Endothelial cell of umbilical vein (primary cell): ENCODE measurements around the gene WDR7. TPM values are rescaled to one million over a fixed set of nuclear protein-coding genes. Genes with fewer than 3 reads are reported as not detected.

ENCODE experiments used
- BruUV-seq: library from RNA; stranded (reverse); fragments of 400-500 nt; replicated peaks from 2 replicates; lab custom pipeline; 2021; lab: Mats Ljungman, UMichigan
- CTCF ChIA-PET: fragments of 300-600, 350-600 bp; sonication (Branson Sonifier 250); formaldehyde crosslinking; loops from one replicate; lab custom pipeline; 2021; ENCODE audit warnings: antibody characterized with exemption, inconsistent platforms; lab: Charles Lee
- POLR2A ChIA-PET: fragments of 300-600, 350-600 bp; sonication (Branson Sonifier 250); formaldehyde crosslinking; loops from one replicate; lab custom pipeline; 2021; ENCODE audit warnings: antibody characterized with exemption, inconsistent platforms; lab: Charles Lee
- DNase-seq: peaks from one replicate; pipeline ENCODE4 v3.0.0-alpha.2; 2011; ENCODE audit warnings: low read depth, low spot score
- FAIRE-seq: peaks from 2 replicates; lab custom pipeline; 2011; peaks lifted over from hg19 to GRCh38; lab: Jason Lieb, UNC
- H2AFZ ChIP-seq: 2 replicates; pipeline ENCODE4 v1.6.0; 2012; ENCODE audit warnings: low read depth, low read length, control low read depth, inconsistent platforms
- H3K27ac ChIP-seq: 2 replicates; pipeline ENCODE4 v1.5.1; 2011; ENCODE audit warnings: low read depth, mild to moderate bottlenecking, control low read depth, low read length, moderate library complexity; ENCODE audit not compliant: insufficient read depth
- H3K27me3 ChIP-seq, 2 experiments: 2 replicates each; pipeline versions ENCODE4 v1.6.0 to v1.6.1; 2011; ENCODE audit warnings: low read length in 2 of 2, mixed read lengths in 1 of 2; ENCODE audit not compliant: control insufficient read depth in 2 of 2, insufficient read depth in 2 of 2
- H3K36me3 ChIP-seq, 2 experiments: 2 replicates in 1 of 2; 3 replicates in 1 of 2; pipeline ENCODE4 v1.5.1; 2011; ENCODE audit warnings: low read length in 2 of 2, mild to moderate bottlenecking in 1 of 2, moderate library complexity in 1 of 2; ENCODE audit not compliant: control insufficient read depth in 2 of 2, insufficient read depth in 2 of 2; ENCODE audit errors: extremely low read depth in 1 of 2
- H3K4me1 ChIP-seq: 3 replicates; pipeline ENCODE4 v1.5.1; 2011; ENCODE audit warnings: mild to moderate bottlenecking, low read length; ENCODE audit not compliant: control insufficient read depth, insufficient read depth; ENCODE audit errors: extremely low read depth
- H3K4me2 ChIP-seq: 2 replicates; pipeline ENCODE4 v1.6.1; 2011; ENCODE audit warnings: low read length, control low read depth, mixed read lengths; ENCODE audit not compliant: insufficient read depth
- H3K4me3 ChIP-seq, 3 experiments: fragments of 200-600 bp in 1 of 3; sonication (generic), shearing (Covaris generic) in 1 of 3; replicated peaks in 1 of 3; 2 replicates each; pipeline ENCODE4 v1.5.1; 2011 to 2016; ENCODE audit warnings: control low read depth in 3 of 3, low read length in 3 of 3, mild to moderate bottlenecking in 2 of 3, inconsistent platforms in 1 of 3, low read depth in 1 of 3, moderate library complexity in 1 of 3; ENCODE audit not compliant: insufficient read depth in 1 of 3
- H3K79me2 ChIP-seq: 2 replicates; pipeline ENCODE4 v1.6.0; 2012; ENCODE audit warnings: low read length, inconsistent platforms; ENCODE audit not compliant: control insufficient read depth, insufficient read depth
- H3K9ac ChIP-seq: replicated peaks from 2 replicates; pipeline ENCODE3; 2011; ENCODE audit warnings: low read length, control low read depth; ENCODE audit not compliant: insufficient read depth; ENCODE audit errors: extremely low read depth
- H3K9me1 ChIP-seq: replicated peaks from 3 replicates; pipeline ENCODE4 v1.6.0; 2011; ENCODE audit warnings: mild to moderate bottlenecking, low read length; ENCODE audit not compliant: control insufficient read depth, insufficient read depth; ENCODE audit errors: extremely low read depth
- H3K9me3 ChIP-seq: replicated peaks from 2 replicates; pipeline ENCODE4 v1.5.1; 2012; ENCODE audit warnings: low read length, inconsistent platforms; ENCODE audit not compliant: control insufficient read depth, insufficient read depth
- H4K20me1 ChIP-seq: replicated peaks from 2 replicates; pipeline ENCODE3; 2011; ENCODE audit warnings: mild to moderate bottlenecking, low read length; ENCODE audit not compliant: control insufficient read depth, insufficient read depth; ENCODE audit errors: extremely low read depth
- FOS ChIP-seq: IDR thresholded peaks from 2 replicates; pipeline ENCODE4 v1.6.1; 2011; ENCODE audit warnings: mild to moderate bottlenecking, low read length, moderate library complexity, borderline replicate concordance; ENCODE audit not compliant: insufficient read depth
- MAX ChIP-seq: IDR thresholded peaks from 2 replicates; pipeline ENCODE4 v1.6.1; 2011; ENCODE audit not compliant: insufficient read depth, insufficient read length
- MYC ChIP-seq: IDR thresholded peaks from one replicate; pipeline ENCODE4 v1.6.1; 2011; ENCODE audit warnings: mild to moderate bottlenecking, low read depth, low read length
- POLR2A ChIP-seq: IDR thresholded peaks from 2 replicates; pipeline ENCODE4 v1.6.1; 2012; ENCODE audit warnings: low read depth, mild to moderate bottlenecking, control low read depth, low read length
- dilution Hi-C: fragments of 300-500 bp; cut with MboI; formaldehyde crosslinking; loops from one replicate; pipeline ENCODE4 v1.15.0; 2019; ENCODE audit warnings: low sequenced_read_pairs; ENCODE audit not compliant: extremely low pct_ligation_motif_present
- intact Hi-C: fragments of 100-400 bp; cut with micrococcal nuclease; formaldehyde crosslinking; loops from one replicate; pipeline ENCODE4 v1.10.0; 2022
- polyA plus RNA-seq, 4 experiments: library from polyadenylated mRNA; depleted of rRNA in 3 of 4; stranded (reverse) in 3 of 4; unstranded in 1 of 4; fragments of >200 nt; gene quantifications; 2 replicates each; pipeline versions ENCODE4 v1.2.1 to v1.2.3, GENCODE V29; 2011 to 2012; ENCODE audit warnings: missing spikeins in 1 of 4
- small RNA-seq: library from RNA; depleted of rRNA; stranded (forward); fragments of <200 nt; gene quantifications from one replicate; pipeline ENCODE3, GENCODE V24; 2012; ENCODE audit warnings: low replicate concordance, low read depth; ENCODE audit not compliant: insufficient read depth, insufficient read length
- total RNA-seq: library from RNA; stranded (reverse); gene quantifications from 2 replicates; pipeline ENCODE4 v1.2.3, GENCODE V29; 2021

Gene WDR7
- total and polyA plus RNA-seq, 2 donors (not counting 3 experiments of a cell fraction or from before 2014, with no cell fraction given): 5.9 to 19.0 TPM

- ChIA-PET CTCF (no interaction called here), POLR2A (no interaction called here)
- Histone ChIP-seq H3K36me3 (no peaks in the 10 kb centered on the region), H3K79me2 (no peaks in the 10 kb centered on the region), H3K4me3 (no peak overlapping the region), H3K4me1 (peaks cover 2% of the 10 kb centered on the region), H3K27me3 (no peaks in the 10 kb centered on the region), H3K9me3 (no peaks in the 10 kb centered on the region), H3K9ac (no peak overlapping the region), H4K20me1 (no peaks in the 10 kb centered on the region), H2AFZ (no peak overlapping the region), H3K27ac (no peak overlapping the region), H3K9me1 (no peaks in the 10 kb centered on the region), H3K4me2 (no peak overlapping the region)
- BruUV-seq: no TSS peak
- intact Hi-C loops: no loop called here
- TF ChIP-seq FOS (no peak), MAX (no peak), MYC (no peak), POLR2A (no peak)
- dilution Hi-C loops: no loop called here
- DNase-seq (no peak), FAIRE-seq (no peak)
Observed at GRCh38 chr18:57086163-57086562, 435.0 kb downstream of the WDR7 start.

Small RNA genes within 50 kb of the gene (small RNA-seq; reads per million reads assigned to genes)
- gene RF00012: not detected
- not detected for gene RF00019

Other genes with a start within 250 kb of the WDR7 start
- gene TXNL1, start 12.8 kb upstream of the WDR7 start, total RNA-seq: 70.6 and 81.2 TPM in 2 replicates
- 27.4 and 29.5 TPM in 2 replicates for gene TXNL1, start 12.8 kb upstream of the WDR7 start, polyA plus RNA-seq